ENCODE results near the gene MRPS25. TPM values are rescaled to one million over a fixed set of nuclear protein-coding genes. Genes with fewer than 3 reads are reported as not detected.

Gene MRPS25
- total RNA-seq, 1 experiment from 2014 or later, result 53.2 TPM

DNA sequence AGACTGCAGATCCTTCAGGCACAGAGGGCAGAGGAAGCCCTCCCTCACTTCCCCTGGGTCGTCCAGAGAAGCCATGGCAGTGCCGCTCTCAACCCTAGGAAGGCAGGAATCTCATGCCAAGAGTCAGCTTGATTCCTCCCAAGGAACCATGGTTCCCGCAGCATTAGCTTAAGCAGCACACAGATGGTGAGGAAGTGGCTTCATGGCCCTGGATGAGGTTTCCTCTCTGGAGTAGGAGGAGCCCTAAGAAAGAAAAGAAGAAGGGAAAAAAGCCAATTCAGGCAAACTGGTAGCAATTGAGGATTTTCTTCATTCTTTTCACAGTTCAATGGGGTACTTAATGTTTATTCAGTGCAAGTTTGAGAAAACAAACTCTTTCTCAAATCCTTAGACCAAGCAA, 30.9 kb upstream of the MRPS25 start:
- no CpG with 5 or more reads among the region's 3 CpGs for WGBS (ENCODE audit: extremely low coverage, insufficient read length, low lambda C conversion rate)
- no peak overlapping the region for H3K4me3 Mint-ChIP-seq
- no peak for TF ChIP-seq CTCF (conservative IDR thresholded peaks at IDR 0.05)

More for the DNA sequence above, 30.9 kb upstream of the MRPS25 start:
- Histone ChIP-seq H3K9ac (ENCODE audit: extremely low read depth, insufficient read length, low read length) (no peak overlapping the region), H2AFZ (ENCODE audit: low read length) (no peak overlapping the region), H4K5ac (ENCODE audit: insufficient read length, low read depth, low read length) (no peak overlapping the region), H3K23me2 (ENCODE audit: insufficient read length, low read depth, low read length, poor library complexity, severe bottlenecking) (peaks cover 18% of the 10 kb centered on the region), H3K14ac (ENCODE audit: insufficient read depth, low read length) (no peak overlapping the region), H3K79me1 (ENCODE audit: insufficient read depth, low read depth, low read length, poor library complexity, severe bottlenecking) (peaks cover 8% of the 10 kb centered on the region), H2AK5ac (ENCODE audit: insufficient read length, low read length) (no peak overlapping the region), H3K27ac (ENCODE audit: insufficient read length, low read depth, low read length) (no peak overlapping the region), H3K4ac (ENCODE audit: low read depth, low read length) (no peak overlapping the region), H2BK15ac (ENCODE audit: low read depth, low read length) (no peak overlapping the region), H3K4me2 (ENCODE audit: insufficient read depth, insufficient read length, low read length) (no peak overlapping the region), H3K23ac (ENCODE audit: insufficient read length, low read depth, low read length) (no peak overlapping the region), H3K56ac (ENCODE audit: insufficient read length, low read depth, low read length) (no peak overlapping the region), H2BK12ac (ENCODE audit: insufficient read length, low read depth, low read length) (no peak overlapping the region), H2BK5ac (ENCODE audit: insufficient read length, low read length) (no peak overlapping the region), H2BK20ac (ENCODE audit: low read depth, low read length, poor library complexity, severe bottlenecking) (no peak overlapping the region), H3K27me3 (ENCODE audit: insufficient read depth, low read length) (no peaks in the 10 kb centered on the region), H2BK120ac (ENCODE audit: low read depth, low read length, poor library complexity, severe bottlenecking) (no peak overlapping the region), H3K79me2 (ENCODE audit: insufficient read depth, low read length) (peaks cover 5% of the 10 kb centered on the region; the same call in 1 of the 2 replicates), H4K91ac (ENCODE audit: insufficient read length, low read depth, low read length) (no peak overlapping the region), H4K20me1 (ENCODE audit: control insufficient read depth, insufficient read depth, insufficient read length) (no peaks in the 10 kb centered on the region), H4K8ac (replicated peaks; ENCODE audit: insufficient read length, low read depth, low read length) (no peak overlapping the region), H3T11ph (ENCODE audit: low read length) (no peak overlapping the region), H3K4me1 (ENCODE audit: insufficient read depth, low read length) (peaks cover 3% of the 10 kb centered on the region; the same call in 1 of the 2 replicates), H3K9me3 (ENCODE audit: control insufficient read depth, low read depth, low read length) (no peaks in the 10 kb centered on the region), H3K18ac (ENCODE audit: insufficient read length, low read depth, low read length) (no peak overlapping the region)
- peaks cover 13 to 16% of the 10 kb centered on the region in 2 experiments for H3K4me1 Mint-ChIP-seq
- H3K9me3 Mint-ChIP-seq, result no peaks in the 10 kb centered on the region; a peak in 1 of 5 replicates
- no peaks in the 10 kb centered on the region for H3K27me3 Mint-ChIP-seq (ENCODE audit: low read depth)
- DNase-seq, result no peak
- no peak overlapping the region for H3K27ac Mint-ChIP-seq
- peaks cover 0 to 21% (median 19%) of the 10 kb centered on the region in 3 experiments; a peak in 5 of 7 replicates for H3K36me3 Mint-ChIP-seq (ENCODE audit: insufficient read depth in 1 of 3, low read depth in 3 of 3)

Data from H9 (cell line).